GM18907 (cell line): ENCODE data around the gene ST8SIA2.

Experiments used
- ATAC-seq: cut with Tn5 transposase; IDR thresholded peaks from one replicate; pipeline ENCODE4 v1.9.1; 2021; ENCODE audit warnings: mild to moderate bottlenecking, moderate library complexity; ENCODE audit not compliant: unreplicated experiment

The ST8SIA2 gene

DNA sequence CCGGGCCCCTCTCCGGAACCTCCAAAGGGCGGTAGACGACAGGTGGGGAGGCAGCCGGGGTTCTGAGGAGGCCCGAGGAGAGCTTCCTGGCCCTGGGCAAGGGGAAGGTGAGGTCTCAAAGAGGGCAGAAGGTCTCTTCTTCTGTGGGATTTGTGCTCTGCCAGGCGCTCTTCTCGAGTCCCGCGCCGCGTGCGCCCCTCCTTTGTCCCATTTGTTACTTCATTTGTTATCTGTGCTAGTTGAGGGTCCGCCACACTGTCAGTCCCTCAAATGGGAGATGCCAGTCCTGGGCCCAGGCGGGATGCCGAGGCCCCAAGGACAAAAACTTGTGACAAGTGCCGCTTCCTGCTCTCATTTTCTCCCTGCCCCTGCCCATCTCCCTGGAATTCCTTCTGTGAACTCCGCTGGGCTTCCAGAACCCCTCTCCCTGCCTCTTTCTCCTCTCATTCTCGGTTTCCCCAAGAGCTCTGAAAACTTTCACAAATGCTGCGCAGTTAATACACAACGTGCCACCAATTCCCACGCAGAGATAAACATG is 1.5 kb downstream of the ST8SIA2 start:
- no peak for ATAC-seq

DNA sequence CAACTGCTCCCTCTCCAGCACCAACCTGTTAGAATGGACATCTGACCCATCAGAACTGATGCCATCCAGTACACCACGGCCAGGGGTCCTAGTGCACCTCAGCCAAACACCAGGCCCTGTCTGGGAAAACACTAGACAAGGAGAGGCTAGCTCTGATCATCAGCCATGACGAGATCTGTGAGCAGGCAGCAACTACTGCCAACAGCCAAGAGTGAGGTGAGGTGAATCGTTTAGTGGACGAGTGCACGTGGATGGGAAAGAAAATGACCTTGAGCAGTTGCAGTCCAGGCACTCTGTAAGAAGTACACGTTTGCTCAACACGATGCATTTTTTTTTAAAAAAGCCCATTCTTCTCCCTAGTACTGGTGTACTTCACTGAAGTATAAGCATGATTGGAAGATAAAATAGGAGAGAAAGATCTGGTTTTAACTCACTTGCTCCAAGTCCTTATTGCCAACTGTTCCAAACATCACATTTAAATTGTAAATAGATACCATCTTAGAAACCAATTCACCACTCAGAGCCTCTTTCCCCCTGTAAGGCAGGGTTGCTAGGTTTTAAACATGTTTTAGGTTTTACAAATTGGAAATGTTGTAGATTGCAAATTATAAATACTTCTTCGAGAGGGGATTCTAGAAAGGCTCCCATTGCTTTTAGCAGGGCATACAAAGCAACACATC is 5.7 kb downstream of the ST8SIA2 start:
- no peak for ATAC-seq

DNA sequence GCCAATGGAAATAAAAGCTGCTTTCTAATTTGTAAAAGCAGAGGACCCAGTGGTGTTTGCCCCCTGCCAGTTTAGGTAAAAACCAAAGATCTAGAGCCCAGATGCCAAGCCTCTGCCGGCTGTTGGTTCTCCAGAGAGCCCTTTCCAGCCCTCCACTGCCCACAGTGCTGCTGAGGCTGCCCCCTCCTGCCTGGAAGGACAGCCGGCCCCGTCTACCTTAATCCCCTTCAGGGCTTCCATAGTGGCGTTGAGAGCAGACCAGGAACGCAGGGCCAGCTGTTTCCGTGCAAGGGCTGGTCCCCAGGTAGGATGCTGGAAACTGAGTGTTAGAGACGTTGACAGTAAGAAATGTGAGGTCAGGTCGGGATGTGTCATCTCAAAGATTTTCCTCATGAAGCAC is 6.9 kb downstream of the ST8SIA2 start:
- no peak for ATAC-seq

DNA sequence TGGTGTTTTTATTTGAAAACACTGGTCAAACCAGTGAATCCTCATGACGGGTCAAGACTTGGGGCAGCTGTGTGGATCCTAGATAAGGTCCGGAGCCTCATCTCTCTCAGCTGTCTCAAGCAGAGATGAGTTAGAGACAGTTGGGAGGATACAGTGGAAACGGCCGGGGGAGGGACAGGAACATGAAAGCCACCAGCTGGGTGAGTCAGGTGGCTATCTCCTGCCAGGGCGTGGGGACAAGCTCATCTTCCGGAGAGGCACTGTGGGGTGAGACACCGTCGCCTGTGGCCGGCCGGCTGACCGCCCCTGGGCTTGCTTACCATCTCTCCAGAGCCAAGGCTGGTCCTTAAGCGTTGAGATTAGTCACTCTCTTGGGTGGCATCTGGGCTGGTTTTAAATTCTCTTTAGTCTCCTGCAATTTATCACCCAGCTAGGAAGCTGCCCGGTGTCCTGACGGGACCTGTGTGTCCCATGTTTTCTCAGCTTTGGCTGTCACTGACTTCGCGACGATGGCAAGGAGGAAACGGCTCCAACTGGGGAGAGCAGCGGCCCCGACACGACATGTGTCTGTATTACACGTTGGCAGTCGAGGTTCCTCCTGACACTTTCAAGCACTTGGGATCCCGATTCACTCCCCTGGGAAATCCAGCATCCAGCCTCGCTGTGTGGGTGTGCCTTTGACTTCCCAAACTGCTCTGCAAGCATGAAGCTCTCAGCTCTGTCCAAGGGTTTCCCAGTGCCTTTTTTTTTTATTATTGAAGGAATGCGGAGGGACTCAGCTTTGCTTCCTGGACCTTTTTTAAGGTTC is 7.5 kb downstream of the ST8SIA2 start:
- ATAC-seq = no peak

DNA sequence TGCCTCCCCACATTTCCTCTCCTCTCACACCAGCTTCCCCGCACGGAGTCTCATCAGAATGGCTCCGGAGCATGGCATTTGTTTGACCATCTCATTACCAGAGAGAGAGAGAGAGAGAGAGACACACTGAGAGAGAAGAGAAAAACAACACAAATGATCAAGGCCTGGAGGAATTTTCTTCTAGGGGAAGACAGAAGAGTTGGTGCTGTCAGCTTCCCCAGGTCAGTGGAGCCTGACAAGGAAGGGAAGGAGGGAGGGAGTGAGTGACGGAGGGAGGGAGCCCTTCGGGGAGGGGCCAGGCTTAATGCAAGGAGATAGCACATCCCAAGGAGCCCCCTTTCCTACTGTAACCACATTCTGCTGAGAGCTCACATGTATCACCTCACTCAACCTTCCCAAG is 9.1 kb downstream of the ST8SIA2 start:
- no peak for ATAC-seq

DNA sequence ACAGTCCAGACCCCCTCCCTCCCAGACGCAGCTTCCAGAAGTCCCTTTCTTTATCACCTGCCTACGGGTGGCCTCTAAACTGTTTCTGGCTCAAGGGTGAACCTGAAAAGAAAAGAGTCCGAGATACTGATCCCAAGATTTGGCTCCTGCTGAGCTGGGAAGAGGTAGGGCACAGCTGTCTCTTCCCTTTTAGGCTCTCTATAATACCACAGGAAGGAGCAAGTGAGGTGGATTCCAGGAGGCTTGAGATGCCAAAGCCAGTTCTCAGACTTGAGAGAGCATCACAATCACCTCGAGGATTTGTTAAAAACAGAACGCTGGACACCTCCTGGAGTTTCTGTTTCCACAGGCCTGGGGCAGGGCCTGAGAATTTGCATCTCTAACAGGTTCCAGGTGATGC is 12.3 kb downstream of the ST8SIA2 start:
- ATAC-seq = no peak

DNA sequence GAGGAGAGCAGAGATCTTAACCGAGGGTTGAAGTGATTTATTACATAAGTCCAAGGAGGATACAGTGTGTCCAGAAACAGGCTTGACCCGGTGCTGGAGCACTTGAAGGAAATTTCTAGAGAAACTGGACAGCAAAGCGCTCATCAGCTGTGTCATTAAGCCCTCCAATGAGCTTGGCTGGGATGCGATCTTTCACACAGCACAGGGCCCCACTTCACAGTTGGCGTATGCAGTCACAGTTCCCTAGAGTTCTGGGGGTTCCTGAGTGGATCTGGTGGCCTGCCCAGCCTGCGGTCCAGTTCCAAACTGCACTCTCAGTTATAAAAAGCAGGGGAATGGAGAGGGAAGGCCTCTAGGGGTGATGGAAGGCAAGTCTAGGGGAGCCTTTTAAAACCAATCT is 13.6 kb downstream of the ST8SIA2 start:
- no peak for ATAC-seq

DNA sequence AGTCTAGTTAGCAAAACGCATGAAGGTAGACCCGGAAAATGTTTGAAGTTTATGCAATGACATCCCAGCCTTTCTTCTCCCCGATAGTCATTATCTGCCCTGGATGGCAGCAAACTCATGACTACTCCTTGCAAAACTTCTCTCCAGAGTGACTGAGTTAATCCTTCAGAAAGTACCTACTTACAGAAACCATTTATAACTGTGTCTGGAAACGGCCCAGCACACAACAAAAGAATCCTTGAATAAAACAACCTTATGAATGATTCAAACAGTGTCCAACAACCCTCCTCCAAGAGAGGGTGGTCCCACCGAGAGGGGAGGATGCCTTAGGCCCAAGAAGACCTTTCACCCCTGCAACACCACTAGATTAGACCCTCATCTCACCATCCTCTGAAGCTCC is 14.2 kb downstream of the ST8SIA2 start:
- ATAC-seq = no peak

DNA sequence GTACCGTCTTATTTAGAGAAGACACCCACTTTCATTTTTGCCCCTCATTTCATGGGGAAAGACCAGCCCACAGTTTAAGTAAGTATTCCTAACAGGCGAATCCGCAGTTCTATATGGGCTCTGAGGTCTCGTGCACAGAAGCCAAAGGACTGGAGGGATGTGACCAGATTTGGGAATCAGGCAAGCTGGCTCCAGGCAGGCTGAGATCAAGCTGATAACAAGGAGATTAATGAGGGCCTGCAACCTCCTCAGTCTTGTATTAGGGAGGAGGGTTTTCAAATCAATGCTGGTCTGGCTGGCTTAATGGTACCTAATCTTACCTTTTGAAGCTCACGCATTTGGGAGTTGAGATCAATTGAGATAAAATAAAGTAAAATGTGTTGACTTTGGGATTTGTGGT is 15.3 kb downstream of the ST8SIA2 start:
- ATAC-seq = no peak

DNA sequence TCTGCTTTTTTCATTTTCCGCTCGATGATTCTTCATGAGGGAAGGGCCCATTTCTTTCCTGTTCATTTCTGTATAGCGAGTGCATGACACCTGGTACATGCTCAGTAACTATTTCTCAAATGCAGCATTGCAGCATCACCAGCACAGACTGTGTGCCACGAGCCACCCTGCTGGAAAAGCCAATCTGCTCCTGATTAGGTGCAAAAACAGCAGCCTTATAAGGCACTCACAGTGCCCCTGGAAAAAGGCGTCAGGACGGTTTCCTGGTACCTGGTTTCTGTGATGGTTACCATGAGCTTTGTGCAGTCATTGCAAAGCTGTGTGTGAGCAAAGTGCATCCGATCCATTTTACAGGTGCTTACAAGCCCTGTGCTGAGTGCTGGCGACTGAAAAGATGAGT is 15.8 kb downstream of the ST8SIA2 start:
- ATAC-seq = no peak

DNA sequence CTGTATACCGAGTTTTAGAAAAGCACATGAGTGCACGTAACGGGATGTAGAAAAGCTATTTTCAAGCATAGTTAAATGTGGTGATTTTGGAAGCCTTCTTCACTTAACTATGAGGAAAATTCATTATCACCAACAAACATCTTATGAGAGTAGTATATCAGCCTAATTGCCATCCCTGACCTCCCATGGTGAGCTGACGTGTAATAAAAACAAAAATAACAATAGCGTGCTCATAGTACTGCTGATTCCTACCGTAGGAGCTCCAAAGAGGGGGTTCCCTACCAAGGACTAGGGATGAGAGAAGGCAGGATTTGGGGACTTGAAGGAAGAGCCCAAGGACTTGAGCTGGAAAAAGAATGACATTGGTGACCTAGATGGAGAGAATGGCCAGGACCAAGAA is 16.9 kb downstream of the ST8SIA2 start:
- no peak for ATAC-seq

DNA sequence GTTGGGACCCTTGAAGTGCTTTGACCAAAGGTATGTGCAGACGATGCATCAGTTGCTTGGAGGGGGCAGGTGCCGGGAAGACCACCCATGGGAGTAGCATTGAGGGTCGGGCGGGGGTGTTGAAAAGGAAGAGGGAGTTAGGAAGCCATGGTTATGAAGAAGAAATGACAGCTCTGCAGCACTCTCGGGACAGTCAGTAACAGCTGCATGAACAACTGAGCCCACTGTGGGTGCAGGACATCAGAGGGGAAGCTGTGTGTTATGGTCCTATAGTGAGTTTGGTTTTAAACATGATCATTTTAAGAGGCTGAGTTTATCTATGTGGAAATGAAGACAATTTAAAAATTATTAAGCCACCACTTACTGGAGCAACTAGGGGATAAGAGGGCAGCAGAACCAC is 17.6 kb downstream of the ST8SIA2 start:
- ATAC-seq = no peak

DNA sequence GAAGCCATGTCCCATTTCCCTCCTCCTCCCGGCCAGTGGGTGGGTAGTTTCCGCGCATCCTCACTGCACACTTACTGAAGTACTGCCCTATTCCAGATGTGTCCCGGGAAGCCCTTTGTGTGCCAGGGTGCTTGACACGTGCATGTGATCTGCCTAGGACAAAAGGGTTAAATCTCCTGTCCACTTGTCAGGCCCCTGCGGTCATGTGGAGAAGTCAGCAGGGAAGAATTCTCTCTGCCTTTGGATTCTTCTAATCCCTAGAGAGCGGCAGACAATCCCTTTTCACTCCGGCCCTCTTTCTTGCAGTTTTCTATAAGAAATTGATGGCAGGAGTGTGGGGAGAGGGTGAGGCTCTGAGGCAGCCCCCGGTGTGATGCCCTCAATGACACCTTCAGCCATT is 19.8 kb downstream of the ST8SIA2 start:
- ATAC-seq = no peak

DNA sequence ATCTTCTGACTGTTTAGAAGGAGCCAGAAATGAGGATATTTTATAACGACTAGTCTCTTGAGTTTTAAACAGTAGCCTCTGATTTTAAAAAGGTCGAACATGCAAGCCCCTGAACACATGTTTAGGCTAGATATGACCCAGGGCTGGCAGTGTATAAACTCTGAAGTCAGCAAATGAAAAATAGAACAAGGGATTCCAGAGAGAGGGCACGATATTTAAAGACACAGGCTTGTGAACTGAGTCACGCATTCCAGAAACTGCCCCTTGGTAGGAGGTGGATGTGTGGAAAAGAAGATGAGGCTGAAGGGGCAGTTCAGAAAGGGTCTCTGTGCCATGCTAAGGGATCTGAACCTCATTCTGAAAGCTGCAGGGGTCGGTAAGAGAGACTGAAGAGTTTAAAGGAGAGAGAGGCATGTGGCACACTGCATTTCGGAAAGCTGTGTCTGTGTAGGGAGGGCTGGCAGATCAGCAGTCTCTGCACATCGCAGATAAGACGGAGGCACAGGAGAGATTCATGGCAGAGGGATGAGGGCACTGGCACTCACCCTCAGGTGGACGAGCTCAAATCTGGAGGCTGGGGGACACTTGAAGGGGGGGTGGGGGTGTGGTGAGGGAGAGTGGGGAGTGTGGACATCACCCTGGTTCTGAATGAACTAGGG is 22.1 kb downstream of the ST8SIA2 start:
- no peak for ATAC-seq

DNA sequence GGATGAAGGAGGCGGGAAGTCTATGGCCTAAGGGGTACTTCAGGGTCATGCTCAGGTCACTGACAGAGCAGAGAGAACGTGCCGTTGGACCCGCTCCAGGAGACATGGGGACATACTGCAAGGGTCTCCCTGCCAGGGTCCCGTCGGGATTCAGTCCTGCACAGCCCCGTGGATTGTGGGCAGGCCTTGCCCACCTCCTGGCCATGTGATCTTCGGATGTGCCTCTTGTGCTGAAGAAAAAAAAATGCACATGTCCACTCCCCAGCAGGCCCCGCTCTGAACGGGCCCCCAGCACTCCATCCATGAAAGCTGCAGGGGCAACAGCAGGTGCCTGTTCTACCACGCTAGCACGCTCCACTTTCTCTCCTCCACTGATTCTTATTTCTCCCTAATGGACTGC is 22.9 kb downstream of the ST8SIA2 start:
- ATAC-seq = no peak

DNA sequence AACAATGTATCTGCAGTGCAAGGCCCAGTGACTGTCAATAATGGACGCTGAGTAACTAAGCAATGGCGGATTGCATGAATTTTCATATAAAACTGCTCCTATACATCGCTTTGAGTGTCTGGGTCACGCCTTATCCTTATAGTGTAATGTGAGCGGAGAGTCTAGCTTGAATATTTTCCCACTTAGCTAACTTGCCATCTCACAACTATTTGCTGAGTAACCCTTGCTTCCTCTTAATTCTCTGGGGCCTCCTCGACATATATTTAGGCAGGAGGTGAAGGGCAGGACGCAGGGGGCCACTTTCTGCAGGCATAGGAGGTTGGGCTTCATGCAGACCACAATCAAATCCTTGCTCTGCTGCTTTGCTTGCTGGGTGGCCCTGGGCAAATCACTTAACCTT is 24.0 kb downstream of the ST8SIA2 start:
- ATAC-seq = no peak

DNA sequence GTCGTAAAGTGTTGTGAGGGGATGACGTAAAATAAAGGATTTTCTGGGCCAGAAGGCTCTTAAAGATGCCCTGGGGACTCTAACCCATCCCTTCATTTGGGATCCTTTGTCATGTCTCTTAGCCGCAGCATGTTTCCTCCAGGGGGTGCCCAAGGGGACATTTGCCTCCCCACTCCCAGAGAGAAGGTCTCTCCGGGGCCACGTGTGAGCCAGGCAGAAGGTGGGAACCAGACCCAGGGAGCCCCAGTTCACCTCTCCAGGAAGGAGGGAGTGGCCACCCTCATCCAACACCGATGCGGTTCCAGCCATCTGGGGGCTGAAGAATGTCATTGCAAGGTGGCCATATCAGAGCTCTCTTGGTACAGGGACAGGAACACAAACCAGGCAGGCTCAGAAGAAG is 25.2 kb downstream of the ST8SIA2 start:
- no peak for ATAC-seq

DNA sequence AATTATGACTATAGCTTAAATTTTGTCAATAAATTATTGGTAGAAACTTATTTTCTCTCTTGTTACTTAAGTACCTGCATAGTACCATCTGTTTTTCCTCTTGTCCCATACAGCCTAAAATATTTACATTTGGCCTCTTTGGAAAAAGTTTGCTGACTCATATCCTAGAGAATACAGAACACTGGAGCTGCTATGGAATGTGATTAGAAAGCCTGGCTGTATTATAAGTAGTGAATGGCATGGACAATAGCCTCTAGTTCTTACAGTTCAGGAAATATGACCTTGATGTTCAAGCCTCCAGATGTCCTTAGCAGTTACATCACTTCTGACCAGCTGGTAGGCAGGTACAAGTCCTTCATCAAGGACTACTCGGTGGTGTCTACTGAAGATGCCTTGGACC is 28.3 kb downstream of the ST8SIA2 start:
- ATAC-seq = no peak

DNA sequence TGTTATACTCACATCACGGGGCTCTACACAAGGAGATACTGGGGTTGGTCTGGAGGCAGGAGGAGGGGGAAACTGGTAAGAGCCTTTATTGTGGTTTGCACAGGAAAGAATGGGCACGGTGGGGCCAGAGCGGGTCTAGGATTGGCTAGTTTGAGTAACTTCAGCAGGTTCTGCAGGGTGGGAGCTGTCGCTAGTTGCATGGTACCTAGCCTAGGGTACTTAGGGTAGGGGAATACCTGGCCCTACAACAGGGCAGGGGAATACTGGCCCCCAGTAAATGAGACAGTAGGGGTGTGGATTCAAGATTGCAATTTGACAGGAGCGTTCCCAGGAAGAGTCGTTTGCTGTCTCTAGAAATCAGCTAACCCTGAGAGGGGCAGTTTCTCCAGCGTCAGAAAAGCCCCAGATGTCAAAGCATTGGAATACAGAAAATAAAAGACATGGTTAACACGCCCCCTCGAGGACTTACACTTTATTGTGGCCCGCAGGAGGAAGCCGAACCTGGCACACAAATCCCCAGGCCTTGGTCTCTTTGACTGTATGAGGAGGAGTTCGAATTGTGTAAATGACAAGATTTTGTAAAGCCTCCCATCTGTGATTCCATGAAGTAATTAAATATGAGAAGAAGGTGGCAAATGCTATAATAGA is 32.0 kb downstream of the ST8SIA2 start:
- no peak for ATAC-seq

DNA sequence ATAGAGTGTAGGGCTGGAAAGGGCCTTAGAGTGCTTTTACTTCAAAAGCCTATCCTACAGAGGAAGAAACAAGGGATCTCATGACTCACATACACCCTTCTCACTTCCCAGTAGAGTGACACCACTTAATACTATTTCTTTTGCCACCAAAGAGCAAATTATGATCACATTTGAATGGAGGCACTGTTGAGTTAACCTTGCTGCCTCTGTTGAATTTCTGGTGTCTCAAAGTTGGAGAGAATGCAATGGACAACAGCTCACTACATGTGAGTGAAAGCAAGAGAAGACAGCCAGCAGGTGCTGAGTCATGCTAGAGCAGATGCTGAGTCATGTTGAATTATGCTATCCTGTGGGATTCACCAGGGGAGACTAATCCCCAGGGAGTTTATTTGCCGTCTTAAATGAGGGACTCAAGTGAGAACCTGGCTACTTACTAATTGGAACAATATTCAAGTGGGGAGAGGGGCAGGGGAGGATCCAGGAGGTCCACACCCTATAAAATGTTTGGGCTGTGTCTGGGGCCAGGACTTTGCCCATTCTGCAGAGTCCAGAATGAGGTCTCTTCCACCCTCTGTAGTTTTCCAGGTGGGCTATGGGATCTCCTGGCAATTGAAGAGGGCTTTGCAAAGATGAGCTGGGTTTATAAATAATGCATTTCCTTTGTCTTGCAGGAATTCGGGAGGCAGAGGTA is 35.8 kb downstream of the ST8SIA2 start:
- ATAC-seq = no peak

DNA sequence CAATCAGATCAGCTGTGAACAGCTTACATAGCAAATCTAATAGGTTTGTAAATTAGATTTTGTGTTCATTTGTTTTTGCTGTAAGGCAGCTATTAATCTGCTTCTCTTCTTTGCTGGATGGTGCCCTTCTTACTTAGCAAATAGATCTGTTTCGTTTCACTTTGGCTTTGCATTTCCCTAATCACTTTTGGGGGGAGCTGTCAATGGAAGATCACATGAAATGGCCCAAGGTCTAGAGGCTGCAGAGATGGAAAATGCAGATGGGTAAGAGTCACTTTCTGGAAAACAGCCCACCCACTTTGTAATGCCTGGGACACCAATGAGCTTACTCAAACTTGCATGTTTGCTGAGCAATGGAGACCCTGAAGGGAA is 36.4 kb downstream of the ST8SIA2 start:
- no peak for ATAC-seq
